B cell (primary cell): ENCODE results near the gene BCL2L13. TPM values are rescaled to one million over a fixed set of nuclear protein-coding genes. Genes with fewer than 3 reads are reported as not detected.
A peak's percentile ranks its signal among the peaks of the same experiment; 100 is the strongest.

Experiments
- ATAC-seq: fragments of 200-7000 bp; cut with Tn5 transposase; one replicate; pipeline ENCODE4 v1.10.0; 2021; ENCODE audit warnings: low read depth, mild to moderate bottlenecking, moderate number of reproducible peaks, moderate library complexity
- CTCF ChIA-PET: fragments of 350-600 bp; sonication (Branson Sonifier 250); formaldehyde crosslinking; loops from one replicate; lab custom pipeline; 2021; ENCODE audit warnings: antibody characterized with exemption, inconsistent platforms; lab: Charles Lee
- POLR2A ChIA-PET: fragments of 350-600 bp; sonication (Branson Sonifier 250); formaldehyde crosslinking; loops from one replicate; lab custom pipeline; 2021; ENCODE audit warnings: antibody characterized with exemption; lab: Charles Lee
- DNase-seq: peaks from one replicate; pipeline ENCODE4 v3.0.0; 2013
- H2AFZ ChIP-seq: 2 replicates; pipeline ENCODE4 v1.6.1; 2012; ENCODE audit warnings: mild to moderate bottlenecking, low read depth, low read length; ENCODE audit not compliant: insufficient read depth, poor library complexity, severe bottlenecking
- H3K27ac ChIP-seq, 2 donors: 1 replicate in 1 of 2; 2 replicates in 1 of 2; pipeline ENCODE4 v1.5.1; 2012 to 2013; ENCODE audit warnings: low read length in 2 of 2, mild to moderate bottlenecking in 2 of 2, moderate library complexity in 1 of 2
- H3K27me3 ChIP-seq, 4 experiments: fragments of 200-600 bp in 1 of 4; sonication (generic) in 1 of 4; replicated peaks in 1 of 4; 1 replicate in 2 of 4; 2 replicates in 2 of 4; pipeline versions ENCODE4 v1.6.1 to v1.7.0; 2013 to 2016; ENCODE audit warnings: low read length in 3 of 4, mild to moderate bottlenecking in 2 of 4, mixed read lengths in 1 of 4, moderate library complexity in 1 of 4; ENCODE audit not compliant: insufficient read depth in 4 of 4, control insufficient read depth in 3 of 4; ENCODE audit errors: control extremely low read depth in 1 of 4
- H3K36me3 ChIP-seq, 2 experiments: replicated peaks in 1 of 2; 1 replicate in 1 of 2; 2 replicates in 1 of 2; pipeline versions ENCODE4 v1.6.1 to v1.7.1; 2013; ENCODE audit warnings: low read length in 1 of 2; ENCODE audit not compliant: insufficient read depth in 2 of 2, control insufficient read depth in 1 of 2; ENCODE audit errors: control extremely low read depth in 1 of 2, extremely low read depth in 1 of 2
- H3K4me1 ChIP-seq, 2 donors: fragments of 200-600 bp in 1 of 2; sonication (generic) in 1 of 2; 1 replicate in 1 of 2; 2 replicates in 1 of 2; pipeline versions ENCODE4 v1.5.1 to v1.6.1; 2013 to 2017; ENCODE audit warnings: low read length in 2 of 2; ENCODE audit not compliant: control insufficient read depth in 2 of 2, insufficient read depth in 2 of 2
- H3K4me2 ChIP-seq: replicated peaks from 2 replicates; pipeline ENCODE3; 2012; ENCODE audit warnings: mild to moderate bottlenecking, low read depth, low read length; ENCODE audit not compliant: poor library complexity, severe bottlenecking
- H3K4me3 ChIP-seq, 5 experiments: fragments of 200-600 bp in 1 of 5; sonication (generic) in 1 of 5; 1 replicate in 3 of 5; 2 replicates in 2 of 5; pipeline versions ENCODE4 v1.5.1 to v1.7.0; 2011 to 2016; ENCODE audit warnings: low read length in 4 of 5, mild to moderate bottlenecking in 4 of 5, low read depth in 2 of 5, control low read depth in 1 of 5, moderate library complexity in 1 of 5; ENCODE audit not compliant: insufficient read depth in 1 of 5; ENCODE audit errors: control extremely low read depth in 1 of 5, extremely low read depth in 1 of 5
- H3K79me2 ChIP-seq: fragments of 200-600 bp; sonication (generic); one replicate; pipeline ENCODE4 v1.6.0; 2016; ENCODE audit warnings: low read length; ENCODE audit not compliant: control insufficient read depth, insufficient read depth
- H3K9ac ChIP-seq: fragments of 200-600 bp; sonication (generic); 2 replicates; pipeline ENCODE4 v1.6.1; 2017; ENCODE audit warnings: mild to moderate bottlenecking, low read length, moderate library complexity
- H3K9me3 ChIP-seq, 3 donors: one replicate each; pipeline versions ENCODE4 v1.6.1 to v1.7.1; 2013; ENCODE audit warnings: low read length in 2 of 3; ENCODE audit not compliant: control insufficient read depth in 2 of 3, insufficient read depth in 1 of 3; ENCODE audit errors: control extremely low read depth in 1 of 3
- H4K20me1 ChIP-seq: 2 replicates; pipeline ENCODE4 v1.6.0; 2012; ENCODE audit warnings: mild to moderate bottlenecking, low read length; ENCODE audit not compliant: insufficient read depth, control insufficient read depth, poor library complexity, severe bottlenecking
- H3K27ac Mint-ChIP-seq: one replicate; pipeline ENCODE4 v1.8.0; 2021; ENCODE audit warnings: mixed read lengths
- H3K27me3 Mint-ChIP-seq: one replicate; pipeline ENCODE4 v1.8.0; 2021; ENCODE audit warnings: mixed read lengths
- H3K4me1 Mint-ChIP-seq: one replicate; pipeline ENCODE4 v1.8.0; 2021; ENCODE audit warnings: mixed read lengths
- H3K4me3 Mint-ChIP-seq: one replicate; pipeline ENCODE4 v1.8.0; 2021; ENCODE audit warnings: mixed read lengths
- H3K9me3 Mint-ChIP-seq: one replicate; pipeline ENCODE4 v1.8.0; 2022; ENCODE audit warnings: mixed read lengths; ENCODE audit not compliant: insufficient read depth
- EZH2 ChIP-seq: IDR thresholded peaks from 2 replicates; pipeline ENCODE4 v1.6.1; 2012; ENCODE audit warnings: borderline replicate concordance, low read depth, mild to moderate bottlenecking, moderate library complexity, low read length; ENCODE audit not compliant: insufficient read depth, poor library complexity, severe bottlenecking
- WGBS: methylation state at CpG from one replicate; pipeline ENCODE4 v1.1.5; 2013; ENCODE audit warnings: missing lambda C conversion rate; ENCODE audit not compliant: insufficient coverage; 5-methylcytosine and 5-hydroxymethylcytosine counted together
- intact Hi-C: fragments of 100-400 bp; cut with micrococcal nuclease; formaldehyde crosslinking; loops from one replicate; pipeline ENCODE4 v1.10.0; 2022
- polyA plus RNA-seq: library from polyadenylated mRNA; depleted of rRNA; stranded (reverse); fragments of >200 nt; gene quantifications from 2 replicates; pipeline ENCODE4 v1.2.3, GENCODE V29; 2012
- total RNA-seq, 2 donors: library from RNA; stranded (reverse); fragments of 120-200 nt in 1 of 2; gene quantifications; 1 replicate in 1 of 2; 2 replicates in 1 of 2; pipeline versions ENCODE4 v1.2.3 to v1.2.4, GENCODE V29; 2013 to 2022
- TF ChIP-seq, protein P1 (sequence below): fragments of 200-600 bp; IDR thresholded peaks from one replicate; pipeline ENCODE4 v1.8.0; 2022; ENCODE audit warnings: antibody characterized with exemption, mild to moderate bottlenecking

Gene BCL2L13
- total and polyA plus RNA-seq, 2 donors (not counting 1 experiment from before 2014, with no cell fraction given), result 19.2 to 29.9 TPM

DNA sequence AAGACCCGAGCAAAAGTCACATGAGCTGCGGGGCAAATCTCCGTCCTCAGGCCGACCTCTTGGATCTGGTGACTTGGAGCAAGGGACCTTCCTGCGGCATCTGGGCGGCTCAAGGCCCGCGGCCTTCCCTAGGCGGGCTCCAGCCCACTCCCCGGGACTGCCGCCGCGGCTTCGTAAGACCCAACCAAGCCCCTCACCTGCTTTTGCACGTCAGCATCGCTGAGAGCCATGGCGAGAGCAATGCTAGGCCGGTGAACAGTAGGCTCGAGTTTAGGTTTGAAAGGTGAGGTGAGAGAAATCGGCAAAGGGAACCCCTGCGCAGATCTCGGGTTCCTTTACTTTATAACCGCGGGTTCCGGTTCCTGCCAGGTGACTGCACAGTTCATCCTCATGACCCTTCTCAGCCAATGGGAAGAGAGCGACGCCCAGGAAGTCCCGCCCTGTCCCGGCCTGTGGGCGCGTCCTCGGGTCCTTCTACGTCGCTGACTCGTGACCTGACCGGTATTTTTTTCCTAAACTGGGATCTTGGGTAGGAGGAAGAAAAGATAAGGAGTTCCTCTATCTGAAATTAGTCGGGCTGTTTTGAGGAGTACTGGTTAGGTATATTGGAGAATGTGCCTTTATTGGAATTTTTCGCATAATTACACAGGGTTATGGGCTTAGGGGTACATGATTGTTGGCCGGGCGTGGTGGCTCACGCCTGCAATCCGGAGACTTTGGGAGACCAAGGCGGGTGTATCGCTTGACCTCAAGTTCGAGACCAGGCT, 10.0 kb upstream of the BCL2L13 start, which contains the start of gene ATP6V1E1:
Gene ATP6V1E1 (minus strand): TSS at position 344 of the 767 bp plus-strand sequence. CDS start 114 bp downstream, at position 230.
- Histone ChIP-seq H3K4me3 (peak within 1 kb of the TSS; percentile 93 to 98 (median 96)), H3K9me3 (no peaks in the 10 kb centered on the region), H4K20me1 (peaks cover 3% of the 10 kb centered on the region), H3K27me3 (no peaks in the 10 kb centered on the region), H3K4me1 (peaks cover 16 to 21% of the 10 kb centered on the region in 2 donors), H3K4me2 (peak within 1 kb of the TSS; percentile 78), H3K9ac (peak within 1 kb of the TSS; percentile 99), H2AFZ (peak within 1 kb of the TSS; percentile 84), H3K79me2 (peaks cover 56% of the 10 kb centered on the region), H3K27ac (peak within 1 kb of the TSS; percentile 86 to 97), H3K36me3 (peaks cover 2 to 8% of the 10 kb centered on the region in 2 experiments)
- ATAC-seq (peak; percentile 100), DNase-seq (peak; percentile 97)
- Mint-ChIP-seq H3K27me3 (no peaks in the 10 kb centered on the region), H3K27ac (peak within 1 kb of the TSS; percentile 98), H3K4me3 (peak within 1 kb of the TSS; percentile 96), H3K9me3 (no peaks in the 10 kb centered on the region), H3K4me1 (peaks cover 27% of the 10 kb centered on the region)
- TF ChIP-seq, protein P1, sequence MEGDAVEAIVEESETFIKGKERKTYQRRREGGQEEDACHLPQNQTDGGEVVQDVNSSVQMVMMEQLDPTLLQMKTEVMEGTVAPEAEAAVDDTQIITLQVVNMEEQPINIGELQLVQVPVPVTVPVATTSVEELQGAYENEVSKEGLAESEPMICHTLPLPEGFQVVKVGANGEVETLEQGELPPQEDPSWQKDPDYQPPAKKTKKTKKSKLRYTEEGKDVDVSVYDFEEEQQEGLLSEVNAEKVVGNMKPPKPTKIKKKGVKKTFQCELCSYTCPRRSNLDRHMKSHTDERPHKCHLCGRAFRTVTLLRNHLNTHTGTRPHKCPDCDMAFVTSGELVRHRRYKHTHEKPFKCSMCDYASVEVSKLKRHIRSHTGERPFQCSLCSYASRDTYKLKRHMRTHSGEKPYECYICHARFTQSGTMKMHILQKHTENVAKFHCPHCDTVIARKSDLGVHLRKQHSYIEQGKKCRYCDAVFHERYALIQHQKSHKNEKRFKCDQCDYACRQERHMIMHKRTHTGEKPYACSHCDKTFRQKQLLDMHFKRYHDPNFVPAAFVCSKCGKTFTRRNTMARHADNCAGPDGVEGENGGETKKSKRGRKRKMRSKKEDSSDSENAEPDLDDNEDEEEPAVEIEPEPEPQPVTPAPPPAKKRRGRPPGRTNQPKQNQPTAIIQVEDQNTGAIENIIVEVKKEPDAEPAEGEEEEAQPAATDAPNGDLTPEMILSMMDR, result no peak
- TF ChIP-seq EZH2, result no peak
- intact Hi-C loops, result loop anchor here (1.0 to 10.0 kb wide), 5 partner anchors 10 to 544 kb away; partner anchors contain the start of genes BCL2L13, HDHD5 and IL17RA
- WGBS, result 1% methylated on average over 30 of the region's 45 CpGs
- POLR2A ChIA-PET, result interaction anchor here (0.7 to 1.5 kb wide), 3 partner anchors 11 to 46 kb away, joined by 3 to 6 read pairs (median 3); partner anchors contain the start of gene BCL2L13
- CTCF ChIA-PET, result interaction anchor here (0.7 to 1.0 kb wide), 2 partner anchors 10 to 123 kb away, joined by 3 read pairs; partner anchors contain the start of gene BCL2L13

DNA sequence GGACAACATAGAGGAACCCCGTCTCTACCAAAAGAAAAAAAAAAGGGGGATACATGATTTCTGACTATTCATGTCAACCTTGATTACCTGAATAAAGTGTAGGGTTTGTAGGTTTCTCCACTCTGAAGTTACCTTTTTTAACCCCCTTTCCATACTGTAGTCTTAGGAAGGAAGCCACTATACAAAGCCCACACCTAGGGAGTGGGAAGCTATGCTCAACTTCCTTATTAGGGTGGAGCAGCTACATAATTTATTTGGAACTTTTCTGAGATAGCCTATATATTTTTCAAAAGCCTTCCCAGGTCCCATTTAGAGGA, 9.4 kb upstream of the BCL2L13 start:
- Histone ChIP-seq H3K27ac (peak overlapping the region; percentile 86 to 97), H3K36me3 (peaks cover 0 to 6% of the 10 kb centered on the region in 2 experiments), H3K4me2 (peak overlapping the region; percentile 78), H3K9ac (peak overlapping the region; percentile 99), H3K4me1 (peaks cover 16 to 21% of the 10 kb centered on the region in 2 donors), H3K4me3 (peak overlapping the region; percentile 93 to 98 (median 96)), H3K27me3 (no peaks in the 10 kb centered on the region), H4K20me1 (no peaks in the 10 kb centered on the region), H3K79me2 (peaks cover 52% of the 10 kb centered on the region), H3K9me3 (no peaks in the 10 kb centered on the region), H2AFZ (peak overlapping the region; percentile 84)
- TF ChIP-seq, protein P1, result no peak
- no peak for TF ChIP-seq EZH2
- ChIA-PET POLR2A (no interaction called here), CTCF (interaction anchor here (1.0 kb wide), 1 partner anchor 10 kb away, joined by 3 read pairs; the partner anchor contains the start of gene BCL2L13)
- Mint-ChIP-seq H3K27me3 (no peaks in the 10 kb centered on the region), H3K9me3 (no peaks in the 10 kb centered on the region), H3K27ac (peak overlapping the region; percentile 98), H3K4me1 (peaks cover 23% of the 10 kb centered on the region), H3K4me3 (peak overlapping the region; percentile 96)
- ATAC-seq, result no peak
- intact Hi-C loops, result loop anchor here (2.0 to 10.0 kb wide), 2 partner anchors 470 to 544 kb away; partner anchors contain the start of genes HDHD5 and IL17RA
- WGBS, result no CpG with 5 or more reads among the region's 1 CpG
- DNase-seq, result no peak
